Measurements from ENCODE around the gene LMAN1L.

The LMAN1L gene

GRCh38 chr15:74812533-74812932 is at the start of gene LMAN1L:
Gene LMAN1L (plus strand): TSS chr15:74812835. CDS start chr15:74812855, 20 bp downstream.
- Mint-ChIP-seq H3K4me3 (no peak within 1 kb of the TSS), H3K27ac (no peak within 1 kb of the TSS), H3K4me1 (ENCODE audit: low read depth) (peaks cover 11% of the 10 kb centered on the region), H3K9me3 (no peaks in the 10 kb centered on the region), H3K27me3 (peaks cover 18% of the 10 kb centered on the region), H3K36me3 (ENCODE audit: low read depth) (no peaks in the 10 kb centered on the region)
- intact Hi-C loops (cut with micrococcal nuclease) = no loop called here

- intact Hi-C loops (cut with micrococcal nuclease) = no loop called here
Observed at GRCh38 chr15:74763416-74763815, 49.2 kb upstream of the LMAN1L start.

GRCh38 chr15:74767167-74768098 is 45.2 kb upstream of the LMAN1L start:
- Mint-ChIP-seq H3K27ac (no peak overlapping the region), H3K27me3 (peaks cover 19% of the 10 kb centered on the region), H3K4me3 (no peak overlapping the region), H3K4me1 (ENCODE audit: low read depth) (peaks cover 21% of the 10 kb centered on the region), H3K36me3 (ENCODE audit: low read depth) (no peaks in the 10 kb centered on the region), H3K9me3 (no peaks in the 10 kb centered on the region)
- intact Hi-C loops (cut with micrococcal nuclease) = loop anchor here (2.0 kb wide), 1 partner anchor 393 kb away; no protein-coding TSS in a partner anchor

More at GRCh38 chr15:74763416-74763815, 49.2 kb upstream of the LMAN1L start:
- no peaks in the 10 kb centered on the region for H3K36me3 Mint-ChIP-seq (ENCODE audit: low read depth)
- no peak overlapping the region for H3K27ac Mint-ChIP-seq
- peaks cover 8% of the 10 kb centered on the region for H3K27me3 Mint-ChIP-seq
- H3K4me1 Mint-ChIP-seq (ENCODE audit: low read depth) = no peaks in the 10 kb centered on the region
- H3K4me3 Mint-ChIP-seq = no peak overlapping the region
- no peaks in the 10 kb centered on the region for H3K9me3 Mint-ChIP-seq

- Mint-ChIP-seq H3K27ac (no peak overlapping the region), H3K9me3 (no peaks in the 10 kb centered on the region), H3K36me3 (ENCODE audit: low read depth) (no peaks in the 10 kb centered on the region), H3K4me1 (ENCODE audit: low read depth) (peaks cover 21% of the 10 kb centered on the region), H3K4me3 (no peak overlapping the region), H3K27me3 (peaks cover 16% of the 10 kb centered on the region)
- intact Hi-C loops (cut with micrococcal nuclease) = loop anchor here (2.0 kb wide), 1 partner anchor 393 kb away; no protein-coding TSS in a partner anchor
Observed at GRCh38 chr15:74768099-74768770, 44.4 kb upstream of the LMAN1L start.

- Mint-ChIP-seq H3K36me3 (ENCODE audit: low read depth) (no peaks in the 10 kb centered on the region), H3K27me3 (peaks cover 16% of the 10 kb centered on the region), H3K9me3 (no peaks in the 10 kb centered on the region), H3K27ac (no peak overlapping the region), H3K4me3 (no peak overlapping the region), H3K4me1 (ENCODE audit: low read depth) (peaks cover 27% of the 10 kb centered on the region)
- intact Hi-C loops (cut with micrococcal nuclease) = loop anchor here (1.0 to 2.0 kb wide), 2 partner anchors 134 to 394 kb away; no protein-coding TSS in a partner anchor
Observed at GRCh38 chr15:74768771-74769342, 43.8 kb upstream of the LMAN1L start.

GRCh38 chr15:74769463-74770025 is 43.1 kb upstream of the LMAN1L start:
- peaks cover 30% of the 10 kb centered on the region for H3K4me1 Mint-ChIP-seq (ENCODE audit: low read depth)
- no peak overlapping the region for H3K4me3 Mint-ChIP-seq
- H3K27me3 Mint-ChIP-seq = peaks cover 16% of the 10 kb centered on the region

GRCh38 chr15:74770211-74770903 is 42.3 kb upstream of the LMAN1L start:
- intact Hi-C loops (cut with micrococcal nuclease) = loop anchor here (2.0 to 5.0 kb wide), 2 partner anchors 64 to 182 kb away; no protein-coding TSS in a partner anchor
- H3K27ac Mint-ChIP-seq = no peak overlapping the region
- H3K27me3 Mint-ChIP-seq = peaks cover 16% of the 10 kb centered on the region
- no peaks in the 10 kb centered on the region for H3K36me3 Mint-ChIP-seq (ENCODE audit: low read depth)
- H3K4me1 Mint-ChIP-seq (ENCODE audit: low read depth) = peaks cover 37% of the 10 kb centered on the region
- H3K4me3 Mint-ChIP-seq = no peak overlapping the region
- H3K9me3 Mint-ChIP-seq = no peaks in the 10 kb centered on the region

More at GRCh38 chr15:74769463-74770025, 43.1 kb upstream of the LMAN1L start:
- H3K36me3 Mint-ChIP-seq (ENCODE audit: low read depth) = no peaks in the 10 kb centered on the region
- intact Hi-C loops (cut with micrococcal nuclease) = loop anchor here (1.0 to 5.0 kb wide), 4 partner anchors 65 to 395 kb away; no protein-coding TSS in a partner anchor
- no peaks in the 10 kb centered on the region for H3K9me3 Mint-ChIP-seq
- H3K27ac Mint-ChIP-seq = no peak overlapping the region

GRCh38 chr15:74773329-74773728 is 39.3 kb upstream of the LMAN1L start:
- H3K36me3 Mint-ChIP-seq (ENCODE audit: low read depth) = no peaks in the 10 kb centered on the region
- intact Hi-C loops (cut with micrococcal nuclease) = loop anchor here (5.0 kb wide), 1 partner anchor 179 kb away; no protein-coding TSS in a partner anchor
- no peak overlapping the region for H3K4me3 Mint-ChIP-seq
- H3K9me3 Mint-ChIP-seq = no peaks in the 10 kb centered on the region
- H3K27ac Mint-ChIP-seq = peak overlapping the region; percentile 16
- H3K27me3 Mint-ChIP-seq = peaks cover 14% of the 10 kb centered on the region
- peaks cover 65% of the 10 kb centered on the region for H3K4me1 Mint-ChIP-seq (ENCODE audit: low read depth)

- no peaks in the 10 kb centered on the region for H3K9me3 Mint-ChIP-seq
- H3K4me3 Mint-ChIP-seq = no peak overlapping the region
- intact Hi-C loops (cut with micrococcal nuclease) = loop anchor here (5.0 kb wide), 1 partner anchor 179 kb away; no protein-coding TSS in a partner anchor
- peak overlapping the region; percentile 16 for H3K27ac Mint-ChIP-seq
- H3K4me1 Mint-ChIP-seq (ENCODE audit: low read depth) = peaks cover 66% of the 10 kb centered on the region
- H3K36me3 Mint-ChIP-seq (ENCODE audit: low read depth) = no peaks in the 10 kb centered on the region
- peaks cover 14% of the 10 kb centered on the region for H3K27me3 Mint-ChIP-seq
Observed at GRCh38 chr15:74773731-74774252, 38.8 kb upstream of the LMAN1L start.

- Mint-ChIP-seq H3K4me3 (peak overlapping the region; percentile 35), H3K36me3 (ENCODE audit: low read depth) (no peaks in the 10 kb centered on the region), H3K9me3 (no peaks in the 10 kb centered on the region), H3K4me1 (ENCODE audit: low read depth) (peaks cover 77% of the 10 kb centered on the region), H3K27ac (peak overlapping the region; percentile 93), H3K27me3 (peaks cover 7% of the 10 kb centered on the region)
- intact Hi-C loops (cut with micrococcal nuclease) = loop anchor here (5.0 kb wide), 1 partner anchor 162 kb away; the partner anchor contains the start of gene COX5A
Observed at GRCh38 chr15:74775132-74775562, 37.5 kb upstream of the LMAN1L start.

GRCh38 chr15:74775894-74776293 is 36.7 kb upstream of the LMAN1L start:
- peak overlapping the region; percentile 93 for H3K27ac Mint-ChIP-seq
- no peak overlapping the region for H3K4me3 Mint-ChIP-seq
- intact Hi-C loops (cut with micrococcal nuclease) = loop anchor here (5.0 kb wide), 1 partner anchor 161 kb away; the partner anchor contains the start of gene COX5A
- H3K9me3 Mint-ChIP-seq = no peaks in the 10 kb centered on the region
- H3K36me3 Mint-ChIP-seq (ENCODE audit: low read depth) = no peaks in the 10 kb centered on the region
- peaks cover 83% of the 10 kb centered on the region for H3K4me1 Mint-ChIP-seq (ENCODE audit: low read depth)
- peaks cover 1% of the 10 kb centered on the region for H3K27me3 Mint-ChIP-seq
